Spleen (tissue), 7 donors: Measurements from ENCODE around the gene BICRA.
"Not testable (repeated sequence)": the region's sequence is repeated elsewhere in the genome, so short reads cannot be mapped to it uniquely, and the experiment has no call there.

Experiments
- CTCF ChIP-seq, 11 experiments: fragments of 200-600 bp in 7 of 11; fragments of 450-650 bp in 4 of 11; sonication (generic) in 4 of 11; IDR thresholded peaks in 8 of 11; conservative IDR thresholded peaks in 3 of 11; 1 replicate in 7 of 11; 2 replicates in 4 of 11; pipeline versions ENCODE4 v1.4.0 to v1.8.0; 2016 to 2021; ENCODE audit warnings: antibody characterized with exemption in 11 of 11, inconsistent platforms in 4 of 11, mild to moderate bottlenecking in 1 of 11
- POLR2A ChIP-seq, 3 donors: fragments of 450-650 bp; IDR thresholded peaks; one replicate each; pipeline ENCODE4 v1.5.1; 2017; ENCODE audit warnings: antibody characterized with exemption in 3 of 3, mild to moderate bottlenecking in 1 of 3
- donor health status: DM: no; HTN: no; CAD: no; lungs with moderate emphysema.
- donor health status: DM: no; HTN: no; CAD: no.
- donor health status: DM: no; HTN: no; CAD: no.

- not testable (repeated sequence) for TF ChIP-seq POLR2A (IDR thresholded peaks at IDR 0.05); CTCF (IDR thresholded peaks at IDR 0.05 in 8 of 11, conservative IDR thresholded peaks at IDR 0.05 in 3 of 11)
Observed at GRCh38 chr19:47718415-47719046, 109.6 kb downstream of the BICRA start.
